GM12891 (cell line): ENCODE data around the gene CCR7.

Experiments
- DNase-seq: peaks from one replicate; pipeline ENCODE4 v3.0.0; 2011; ENCODE audit warnings: low spot score; ENCODE audit not compliant: insufficient read length
- FAIRE-seq: peaks from 2 replicates; lab custom pipeline; 2011; peaks lifted over from hg19 to GRCh38; lab: Jason Lieb, UNC
- PAX5 ChIP-seq: IDR thresholded peaks from 2 replicates; pipeline ENCODE4 v1.6.1; 2011; ENCODE audit warnings: low read length, moderate library complexity, mild to moderate bottlenecking; ENCODE audit not compliant: insufficient read depth, severe bottlenecking
- POLR2A ChIP-seq: IDR thresholded peaks from 2 replicates; pipeline ENCODE4 v1.6.1; 2011; ENCODE audit warnings: low read depth, low read length, control low read depth
- POLR2AphosphoS5 ChIP-seq: IDR thresholded peaks from 2 replicates; pipeline ENCODE4 v1.6.1; 2011; ENCODE audit warnings: low read depth, low read length, control low read depth
- POU2F2 ChIP-seq: IDR thresholded peaks from 2 replicates; pipeline ENCODE4 v1.6.1; 2011; ENCODE audit warnings: low read depth, mild to moderate bottlenecking, control low read depth, low read length, moderate library complexity
- SPI1 ChIP-seq: IDR thresholded peaks from 2 replicates; pipeline ENCODE4 v1.6.1; 2011; ENCODE audit warnings: low read depth, low read length, control low read depth
- TAF1 ChIP-seq: IDR thresholded peaks from 2 replicates; pipeline ENCODE4 v1.6.1; 2011; ENCODE audit warnings: low read depth, low read length, control low read depth

The CCR7 gene

GRCh38 chr17:40518401-40519088 lies 46.7 kb downstream of the CCR7 start:
- TF ChIP-seq POLR2A (no peak), POU2F2 (no peak), TAF1 (no peak), PAX5 (no peak), SPI1 (no peak), POLR2AphosphoS5 (no peak)
- no peak for DNase-seq
- no peak for FAIRE-seq

DNA sequence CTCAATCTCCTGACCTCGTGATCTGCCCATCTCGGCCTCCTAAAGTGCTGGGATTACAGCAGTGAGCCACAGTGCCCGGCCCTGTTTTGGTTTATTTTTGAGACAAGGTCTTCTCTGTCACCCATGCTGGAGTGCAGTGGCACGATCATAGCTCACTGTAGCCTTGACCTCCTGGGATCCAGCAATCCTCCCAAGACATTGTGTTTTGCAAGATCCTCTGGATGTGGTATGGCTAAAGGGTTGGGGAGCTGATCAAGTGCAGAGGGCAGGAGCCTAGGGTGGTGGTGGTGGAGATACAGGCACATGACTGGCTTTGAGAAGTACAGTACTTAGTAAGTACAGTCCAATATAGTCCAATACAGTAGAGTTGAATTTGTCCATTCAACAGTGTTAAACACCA lies 47.3 kb downstream of the CCR7 start:
- FAIRE-seq, result no peak
- DNase-seq, result no peak
- TF ChIP-seq POLR2A, result no peak
- TF ChIP-seq PAX5, result no peak
- TF ChIP-seq POLR2AphosphoS5, result no peak
- TF ChIP-seq SPI1, result no peak
- no peak for TF ChIP-seq TAF1

GRCh38 chr17:40517286-40517662 lies 48.0 kb downstream of the CCR7 start:
- TF ChIP-seq POLR2A (no peak), PAX5 (no peak), POU2F2 (no peak), SPI1 (no peak), TAF1 (no peak)
- DNase-seq (no peak), FAIRE-seq (no peak)

GRCh38 chr17:40516581-40517285 lies 48.5 kb downstream of the CCR7 start:
- DNase-seq (peak; percentile 70), FAIRE-seq (peak; percentile 85)
- TF ChIP-seq POLR2A (no peak), POU2F2 (no peak), PAX5 (no peak), POLR2AphosphoS5 (no peak), TAF1 (no peak), SPI1 (peak; percentile 54)

DNA sequence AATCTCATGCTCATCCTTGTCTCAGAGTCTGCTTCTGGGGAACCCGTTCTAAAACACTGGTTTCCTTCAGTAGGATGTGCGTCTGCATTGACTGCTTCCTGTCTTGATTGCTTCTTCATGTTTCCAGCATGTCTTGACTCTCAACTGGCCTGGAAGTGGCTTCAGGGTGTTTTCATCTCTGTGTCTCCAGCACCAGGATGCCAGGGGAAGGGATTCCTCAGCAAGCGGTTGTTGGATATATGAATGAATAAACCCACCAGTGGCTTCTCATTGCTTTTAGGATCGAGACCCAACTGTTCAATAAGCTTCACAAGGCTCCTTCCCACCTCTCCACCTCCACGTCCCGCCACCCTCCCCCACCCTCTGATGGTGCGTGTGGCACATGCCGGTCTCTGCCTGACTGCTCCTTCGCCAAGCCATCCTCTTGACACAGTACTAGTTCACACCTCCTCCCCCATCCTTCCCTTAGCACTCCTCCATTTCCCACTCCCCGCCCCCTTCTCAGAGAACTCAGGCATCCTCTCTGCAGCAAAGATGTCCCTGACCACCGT lies 49.7 kb downstream of the CCR7 start:
- peak; percentile 23 for FAIRE-seq
- TF ChIP-seq POLR2A, result no peak
- no peak for DNase-seq

GRCh38 chr17:40515011-40515410 lies 50.3 kb downstream of the CCR7 start:
- FAIRE-seq, result no peak
- DNase-seq, result no peak
- TF ChIP-seq PAX5 (no peak), POU2F2 (no peak), POLR2A (no peak), SPI1 (no peak)

DNA sequence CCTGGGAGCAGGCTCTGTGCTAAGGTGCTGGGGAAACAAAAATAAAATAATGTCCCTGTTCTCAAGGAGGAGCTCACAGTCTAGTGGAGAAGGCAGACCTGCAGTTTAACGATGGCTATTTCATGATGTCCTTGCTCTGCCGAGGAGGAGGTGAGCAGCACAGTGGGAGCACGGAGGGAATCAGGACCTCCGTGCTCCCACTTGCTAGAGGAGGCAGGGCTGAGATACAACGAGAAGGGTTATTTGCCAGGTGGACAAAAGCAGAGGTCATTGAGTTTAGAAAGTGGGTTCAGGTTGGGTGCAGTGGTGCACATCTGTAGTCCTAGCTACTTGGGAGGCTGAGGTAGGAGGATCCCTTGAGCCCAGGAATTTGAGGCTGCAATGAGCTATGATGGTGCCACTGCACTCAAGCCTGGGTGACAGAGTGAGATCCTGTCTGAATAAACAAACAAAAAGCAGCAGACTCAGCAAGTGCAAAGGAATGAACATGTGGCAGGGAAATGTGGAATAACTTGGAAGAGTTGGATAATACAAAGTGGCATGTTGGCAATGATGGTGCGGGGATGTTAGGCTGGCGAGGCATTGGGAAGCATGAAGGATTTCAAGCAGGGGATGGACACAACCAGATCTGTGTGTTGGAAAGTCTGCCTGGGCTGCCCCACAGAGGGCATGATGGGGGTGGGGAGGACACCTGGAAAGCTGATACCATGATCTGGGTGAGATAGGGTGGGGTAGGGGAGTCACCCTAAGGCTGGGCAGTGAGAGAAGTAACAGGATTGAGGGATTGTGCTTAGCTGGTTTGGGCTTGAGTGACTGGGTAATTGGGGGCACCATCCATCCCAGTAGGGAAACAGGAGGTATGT lies 51.0 kb downstream of the CCR7 start:
- FAIRE-seq (no peak), DNase-seq (no peak)
- TF ChIP-seq POLR2AphosphoS5 (no peak), POU2F2 (no peak), SPI1 (no peak), PAX5 (no peak), TAF1 (no peak), POLR2A (no peak)

DNA sequence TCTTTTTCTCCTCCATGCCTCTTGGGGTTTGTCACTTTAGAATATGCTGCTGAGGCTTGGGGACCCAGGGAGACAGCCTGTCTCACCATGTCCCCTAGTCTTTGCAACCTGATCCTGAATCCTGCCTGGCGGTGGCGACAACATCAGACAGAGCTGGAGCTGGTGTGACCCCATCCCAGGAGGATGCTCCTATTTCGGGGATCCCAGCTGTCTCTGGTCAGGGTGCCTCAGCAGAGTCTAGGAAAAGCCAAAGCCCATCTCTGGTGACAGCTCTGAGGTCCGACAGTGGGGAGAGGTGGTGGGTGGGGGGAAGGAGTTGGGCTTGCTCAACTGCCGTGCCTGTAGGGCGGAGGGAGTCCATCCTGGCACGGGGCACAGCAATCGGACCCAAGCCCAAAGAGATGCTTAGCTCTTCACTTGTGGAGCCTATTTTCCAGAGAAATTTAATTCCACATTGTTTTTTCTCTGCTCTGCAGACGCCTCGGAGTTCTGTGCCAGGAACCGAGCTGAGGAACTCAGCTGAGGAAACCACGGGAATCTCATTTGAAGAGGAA lies 53.5 kb downstream of the CCR7 start:
- TF ChIP-seq TAF1, result no peak
- no peak for TF ChIP-seq SPI1
- TF ChIP-seq POU2F2, result no peak
- no peak for TF ChIP-seq PAX5
- no peak for TF ChIP-seq POLR2A
- no peak for TF ChIP-seq POLR2AphosphoS5
- FAIRE-seq, result no peak
- no peak for DNase-seq

DNA sequence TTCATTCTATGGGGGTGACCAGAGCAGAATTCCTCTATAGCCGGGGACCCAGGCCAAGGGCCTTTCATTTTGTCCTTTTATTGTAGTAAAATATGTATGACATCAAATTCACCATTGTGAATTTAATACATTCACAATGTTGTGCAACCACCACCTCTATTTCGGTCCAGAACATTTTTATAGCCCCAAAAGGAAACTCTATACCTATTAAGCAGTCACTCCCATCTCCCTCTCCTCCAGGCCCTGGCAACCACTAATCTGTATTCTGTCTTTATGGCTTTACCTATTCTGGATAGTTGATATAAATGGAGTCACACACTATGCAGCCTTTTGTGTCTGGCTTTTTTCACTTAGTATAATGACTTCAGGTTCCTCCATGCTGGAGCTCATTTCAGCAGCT lies 54.1 kb downstream of the CCR7 start:
- FAIRE-seq (no peak), DNase-seq (no peak)
- TF ChIP-seq SPI1, result no peak
- TF ChIP-seq PAX5, result no peak
- TF ChIP-seq TAF1, result no peak
- TF ChIP-seq POLR2A, result no peak
- no peak for TF ChIP-seq POLR2AphosphoS5
